ENCODE data around the gene ZNF770.
A peak's percentile ranks its signal among the peaks of the same experiment; 100 is the strongest.
"Not testable (repeated sequence)": the region's sequence is repeated elsewhere in the genome, so short reads cannot be mapped to it uniquely, and the experiment has no call there.

ZNF770 gene

DNA sequence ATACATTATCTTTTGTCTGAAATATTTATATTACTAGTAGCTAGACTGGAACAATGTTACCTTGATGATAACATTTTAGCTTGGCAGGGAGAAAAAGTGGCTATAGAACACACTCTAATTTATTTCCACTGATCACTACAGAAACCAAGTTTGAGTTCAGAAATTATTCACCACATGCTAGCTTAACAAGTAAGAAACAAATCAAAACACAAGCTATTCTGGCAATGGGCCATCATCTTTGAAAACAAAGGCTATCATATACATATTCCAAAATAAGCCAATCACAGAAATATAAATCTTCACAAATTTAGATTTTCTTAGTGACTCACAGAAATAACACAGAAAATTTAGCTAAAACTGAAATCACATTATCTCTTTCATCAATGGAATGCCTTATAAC lies 35.6 kb downstream of the ZNF770 start:
- DNase-seq (ENCODE audit: low read depth) = no peak
- H3K4me3 ChIP-seq (ENCODE audit: control insufficient read depth, low read depth, low read length) = no peak overlapping the region
- TF ChIP-seq, protein P1, sequence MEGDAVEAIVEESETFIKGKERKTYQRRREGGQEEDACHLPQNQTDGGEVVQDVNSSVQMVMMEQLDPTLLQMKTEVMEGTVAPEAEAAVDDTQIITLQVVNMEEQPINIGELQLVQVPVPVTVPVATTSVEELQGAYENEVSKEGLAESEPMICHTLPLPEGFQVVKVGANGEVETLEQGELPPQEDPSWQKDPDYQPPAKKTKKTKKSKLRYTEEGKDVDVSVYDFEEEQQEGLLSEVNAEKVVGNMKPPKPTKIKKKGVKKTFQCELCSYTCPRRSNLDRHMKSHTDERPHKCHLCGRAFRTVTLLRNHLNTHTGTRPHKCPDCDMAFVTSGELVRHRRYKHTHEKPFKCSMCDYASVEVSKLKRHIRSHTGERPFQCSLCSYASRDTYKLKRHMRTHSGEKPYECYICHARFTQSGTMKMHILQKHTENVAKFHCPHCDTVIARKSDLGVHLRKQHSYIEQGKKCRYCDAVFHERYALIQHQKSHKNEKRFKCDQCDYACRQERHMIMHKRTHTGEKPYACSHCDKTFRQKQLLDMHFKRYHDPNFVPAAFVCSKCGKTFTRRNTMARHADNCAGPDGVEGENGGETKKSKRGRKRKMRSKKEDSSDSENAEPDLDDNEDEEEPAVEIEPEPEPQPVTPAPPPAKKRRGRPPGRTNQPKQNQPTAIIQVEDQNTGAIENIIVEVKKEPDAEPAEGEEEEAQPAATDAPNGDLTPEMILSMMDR (conservative IDR thresholded peaks at IDR 0.05; ENCODE audit: control insufficient read depth, insufficient read depth, low read depth, low read length) = no peak

GRCh38 chr15:34951993-34952392 lies 36.1 kb downstream of the ZNF770 start:
- no peak overlapping the region for H3K4me3 ChIP-seq (ENCODE audit: control insufficient read depth, low read depth, low read length)
- DNase-seq (ENCODE audit: low read depth) = peak; percentile 72
- TF ChIP-seq, protein P1 (conservative IDR thresholded peaks at IDR 0.05; ENCODE audit: control insufficient read depth, insufficient read depth, low read depth, low read length) = no peak

GRCh38 chr15:34944936-34945335 lies 43.2 kb downstream of the ZNF770 start:
- H3K4me3 ChIP-seq (ENCODE audit: control insufficient read depth, low read depth, low read length) = no peak overlapping the region
- TF ChIP-seq, protein P1 (conservative IDR thresholded peaks at IDR 0.05; ENCODE audit: control insufficient read depth, insufficient read depth, low read depth, low read length) = no peak
- DNase-seq (ENCODE audit: low read depth) = no peak

DNA sequence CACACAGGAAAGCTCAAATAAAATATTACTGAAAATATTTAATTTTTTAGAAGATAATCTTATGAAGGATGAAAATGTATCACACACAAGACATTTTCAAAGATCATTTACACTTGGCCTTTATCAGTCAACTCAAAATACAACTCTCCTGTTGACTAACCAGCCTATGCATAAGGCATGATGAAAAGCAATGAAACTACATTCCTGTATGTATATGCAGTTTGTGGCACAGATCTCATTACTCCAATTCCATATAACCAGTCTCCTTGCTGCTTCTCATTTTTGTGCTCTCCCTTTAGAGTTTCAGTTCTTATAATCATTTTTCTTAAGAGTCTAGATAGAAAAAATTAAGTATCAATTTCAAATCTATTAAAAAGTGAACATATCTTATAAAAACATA lies 44.4 kb downstream of the ZNF770 start:
- TF ChIP-seq, protein P1 (conservative IDR thresholded peaks at IDR 0.05; ENCODE audit: control insufficient read depth, insufficient read depth, low read depth, low read length) = no peak
- no peak for DNase-seq (ENCODE audit: low read depth)
- no peak overlapping the region for H3K4me3 ChIP-seq (ENCODE audit: control insufficient read depth, low read depth, low read length)

DNA sequence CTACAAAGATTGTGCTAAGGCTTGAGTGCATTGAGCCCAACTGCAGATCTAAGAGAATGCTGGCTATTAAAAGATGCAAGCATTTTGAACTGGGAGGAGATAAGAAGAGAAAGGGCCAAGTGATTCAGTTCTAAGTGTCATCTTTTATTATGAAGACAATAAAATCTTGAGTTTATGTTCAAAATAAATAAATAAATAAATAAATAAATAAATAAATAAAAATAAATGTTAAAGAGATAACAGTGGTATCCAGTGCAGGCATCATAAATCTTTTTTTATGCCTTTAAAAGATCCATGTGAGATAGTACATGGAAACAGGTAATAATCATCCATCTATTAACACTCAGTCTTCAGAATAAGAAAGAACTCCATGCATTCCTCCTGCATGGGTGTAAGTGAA lies 44.8 kb downstream of the ZNF770 start:
- DNase-seq (ENCODE audit: low read depth); H3K4me3 ChIP-seq (ENCODE audit: control insufficient read depth, low read depth, low read length): not testable (repeated sequence)

- TF ChIP-seq, protein P1 (conservative IDR thresholded peaks at IDR 0.05; ENCODE audit: control insufficient read depth, insufficient read depth, low read depth, low read length) = no peak
- peak; percentile 66 for DNase-seq (ENCODE audit: low read depth)
- H3K4me3 ChIP-seq (ENCODE audit: control insufficient read depth, low read depth, low read length) = no peak overlapping the region
These were observed 45.7 kb downstream of the ZNF770 start for GRCh38 chr15:34942363-34942762.

GRCh38 chr15:34941831-34942230 lies 46.3 kb downstream of the ZNF770 start:
- TF ChIP-seq, protein P1 (conservative IDR thresholded peaks at IDR 0.05; ENCODE audit: control insufficient read depth, insufficient read depth, low read depth, low read length) = no peak
- no peak overlapping the region for H3K4me3 ChIP-seq (ENCODE audit: control insufficient read depth, low read depth, low read length)
- DNase-seq (ENCODE audit: low read depth) = no peak

Measured in fibroblast of mammary gland (primary cell).